OCI-LY1 (cell line): Measurements from ENCODE around the gene NRG2.

ENCODE experiments used
- H2AFZ ChIP-seq: fragments of 200-600 bp; sonication (generic), shearing (Covaris generic); 2 replicates; pipeline ENCODE4 v1.6.0; 2014; ENCODE audit warnings: antibody characterized with exemption, mild to moderate bottlenecking, low read length
- H3F3A ChIP-seq: fragments of 200-600 bp; sonication (generic), shearing (Covaris generic); 2 replicates; pipeline ENCODE4 v1.6.0; 2014; ENCODE audit warnings: mild to moderate bottlenecking, antibody characterized with exemption, low read length, moderate library complexity; ENCODE audit not compliant: insufficient read depth
- H3K27ac ChIP-seq: fragments of 200-600 bp; sonication (generic); 2 replicates; pipeline ENCODE4 v1.5.1; 2014; ENCODE audit warnings: low read length, mixed run types, mild to moderate bottlenecking, low read depth; ENCODE audit not compliant: poor library complexity, severe bottlenecking
- H3K27me3 ChIP-seq: fragments of 200-600 bp; sonication (generic); 2 replicates; pipeline ENCODE4 v1.6.0; 2014; ENCODE audit warnings: antibody characterized with exemption, mild to moderate bottlenecking, low read length, moderate library complexity; ENCODE audit not compliant: insufficient read depth
- H3K36me3 ChIP-seq: fragments of 200-600 bp; sonication (generic); 2 replicates; pipeline ENCODE4 v1.6.1; 2014; ENCODE audit warnings: mild to moderate bottlenecking, antibody characterized with exemption, low read length, moderate library complexity, mixed read lengths; ENCODE audit not compliant: insufficient read depth
- H3K4me1 ChIP-seq: fragments of 200-600 bp; sonication (generic); 2 replicates; pipeline ENCODE4 v1.5.1; 2014; ENCODE audit warnings: mild to moderate bottlenecking, low read length, moderate library complexity; ENCODE audit not compliant: insufficient read depth, severe bottlenecking
- H3K4me2 ChIP-seq: fragments of 200-600 bp; sonication (generic), shearing (Covaris generic); 2 replicates; pipeline ENCODE4 v1.6.1; 2014; ENCODE audit warnings: low read length
- H3K4me3 ChIP-seq: fragments of 200-600 bp; sonication (generic); 2 replicates; pipeline ENCODE4 v1.5.1; 2014; ENCODE audit warnings: low read length, low read depth, mild to moderate bottlenecking, mixed read lengths; ENCODE audit not compliant: poor library complexity, severe bottlenecking
- H3K79me2 ChIP-seq: fragments of 200-600 bp; shearing (Covaris generic); 2 replicates; pipeline ENCODE4 v1.6.1; 2016; ENCODE audit warnings: mixed run types, low read length, mixed read lengths; ENCODE audit not compliant: insufficient read depth
- H3K9ac ChIP-seq: fragments of 200-600 bp; sonication (generic), shearing (Covaris generic); 2 replicates; pipeline ENCODE4 v1.6.1; 2014; ENCODE audit warnings: mild to moderate bottlenecking, low read length, mixed read lengths
- H3K9me2 ChIP-seq: fragments of 200-600 bp; sonication (generic), shearing (Covaris generic); 2 replicates; pipeline ENCODE4 v1.6.1; 2014; ENCODE audit warnings: low read depth, mild to moderate bottlenecking, low read length, mixed read lengths
- H3K9me3 ChIP-seq: fragments of 200-600 bp; shearing (Covaris generic); 2 replicates; pipeline ENCODE4 v1.6.1; 2014; ENCODE audit warnings: low read length, mixed read lengths
- H4K20me1 ChIP-seq: fragments of 200-600 bp; sonication (generic), shearing (Covaris generic); 2 replicates; pipeline ENCODE4 v1.6.0; 2016; ENCODE audit warnings: mild to moderate bottlenecking, low read length; ENCODE audit not compliant: insufficient read depth
- CTCF ChIP-seq: fragments of 200-600 bp; sonication (generic), shearing (Covaris generic); IDR thresholded peaks from 2 replicates; pipeline ENCODE4 v1.5.1; 2017; ENCODE audit warnings: mild to moderate bottlenecking, antibody characterized with exemption, low read length, moderate library complexity, mixed read lengths
- EZH2 ChIP-seq: fragments of 200-600 bp; sonication (generic), shearing (Covaris generic); IDR thresholded peaks from 2 replicates; pipeline ENCODE4 v1.8.0; 2017; ENCODE audit warnings: borderline replicate concordance, mixed run types, mild to moderate bottlenecking, antibody characterized with exemption, low read length, moderate library complexity, mixed read lengths

NRG2 gene

GRCh38 chr5:140041099-140041491 is 2.0 kb downstream of the NRG2 start:
- Histone ChIP-seq H3K9me2 (no peaks in the 10 kb centered on the region), H3K36me3 (no peaks in the 10 kb centered on the region), H2AFZ (no peak overlapping the region), H3K27me3 (no peaks in the 10 kb centered on the region; the same call in none of the 2 replicates), H3F3A (no peaks in the 10 kb centered on the region), H3K9me3 (no peaks in the 10 kb centered on the region), H3K4me2 (no peak overlapping the region), H3K9ac (no peak overlapping the region), H3K4me3 (no peak overlapping the region), H4K20me1 (no peaks in the 10 kb centered on the region), H3K27ac (no peak overlapping the region), H3K79me2 (no peaks in the 10 kb centered on the region), H3K4me1 (peaks cover 6% of the 10 kb centered on the region)
- TF ChIP-seq CTCF (no peak), EZH2 (no peak)

- no peak overlapping the region for H3K4me3 ChIP-seq
- H3K9me2 ChIP-seq: no peaks in the 10 kb centered on the region
- H3K4me2 ChIP-seq: no peak overlapping the region
- no peaks in the 10 kb centered on the region; the same call in none of the 2 replicates for H3K27me3 ChIP-seq
- TF ChIP-seq EZH2 (no peak), CTCF (no peak)
- no peaks in the 10 kb centered on the region for H3K36me3 ChIP-seq
- no peak overlapping the region for H2AFZ ChIP-seq
- H3F3A ChIP-seq: no peaks in the 10 kb centered on the region
- no peaks in the 10 kb centered on the region for H3K9me3 ChIP-seq
- no peaks in the 10 kb centered on the region for H3K79me2 ChIP-seq
- H3K9ac ChIP-seq: no peak overlapping the region
- no peak overlapping the region for H3K27ac ChIP-seq
- no peaks in the 10 kb centered on the region for H4K20me1 ChIP-seq
- H3K4me1 ChIP-seq: peaks cover 6% of the 10 kb centered on the region
Observed at GRCh38 chr5:140040358-140040757, 2.7 kb downstream of the NRG2 start.

GRCh38 chr5:140039561-140039960 is 3.5 kb downstream of the NRG2 start:
- Histone ChIP-seq H3K4me1 (peaks cover 6% of the 10 kb centered on the region), H4K20me1 (no peaks in the 10 kb centered on the region), H3K9me3 (no peaks in the 10 kb centered on the region), H3F3A (no peaks in the 10 kb centered on the region), H3K9me2 (no peaks in the 10 kb centered on the region), H3K4me3 (no peak overlapping the region), H3K79me2 (no peaks in the 10 kb centered on the region), H3K36me3 (no peaks in the 10 kb centered on the region), H3K27ac (no peak overlapping the region), H2AFZ (no peak overlapping the region), H3K9ac (no peak overlapping the region), H3K4me2 (no peak overlapping the region), H3K27me3 (no peaks in the 10 kb centered on the region; the same call in 1 of the 2 replicates)
- no peak for TF ChIP-seq EZH2

DNA sequence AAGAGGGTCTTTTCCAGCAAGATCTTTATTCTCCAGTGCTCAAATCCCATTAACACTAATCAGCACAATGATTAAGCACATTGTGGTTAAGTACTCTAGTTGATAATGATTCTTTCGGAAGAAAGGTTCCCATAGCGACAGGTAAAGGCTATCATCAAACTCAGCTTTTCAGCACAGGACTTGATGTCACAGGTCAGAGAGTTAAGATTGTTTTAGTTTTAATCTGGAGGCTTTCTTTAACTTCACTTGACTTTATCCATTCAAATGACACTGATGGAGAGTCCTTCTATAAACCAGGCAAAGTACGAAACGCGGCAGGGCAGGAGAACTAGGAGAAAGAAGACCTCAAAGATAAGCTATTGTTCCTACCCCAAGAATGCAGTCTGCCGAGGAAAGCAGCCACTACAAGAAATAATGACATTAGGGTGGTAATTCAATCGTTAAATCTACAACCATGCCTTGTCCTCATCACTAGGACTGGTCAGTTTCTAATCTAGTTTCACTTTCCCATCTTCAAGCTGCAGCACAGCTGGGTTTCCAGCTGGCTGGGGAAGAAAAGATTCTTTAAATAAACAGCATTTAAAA is 4.6 kb downstream of the NRG2 start:
- H3K9me3 ChIP-seq: no peaks in the 10 kb centered on the region
- no peaks in the 10 kb centered on the region for H3K79me2 ChIP-seq
- H3K27me3 ChIP-seq: no peaks in the 10 kb centered on the region; the same call in 1 of the 2 replicates
- peaks cover 4% of the 10 kb centered on the region for H3K4me1 ChIP-seq
- no peaks in the 10 kb centered on the region for H3K9me2 ChIP-seq
- no peak overlapping the region for H3K27ac ChIP-seq
- H3K4me3 ChIP-seq: no peak overlapping the region
- H3K9ac ChIP-seq: no peak overlapping the region
- H4K20me1 ChIP-seq: no peaks in the 10 kb centered on the region
- no peak overlapping the region for H3K4me2 ChIP-seq
- no peaks in the 10 kb centered on the region for H3K36me3 ChIP-seq
- TF ChIP-seq EZH2 (no peak), CTCF (no peak)
- H3F3A ChIP-seq: no peaks in the 10 kb centered on the region
- H2AFZ ChIP-seq: no peak overlapping the region
